Ishikawa (cell line): Measurements from ENCODE around the gene NTN5.

Experiments used
- CEBPB ChIP-seq: IDR thresholded peaks from 2 replicates; pipeline ENCODE4 v1.6.1; 2012
- CREB1 ChIP-seq: IDR thresholded peaks from 2 replicates; pipeline ENCODE4 v1.6.1; 2012; ENCODE audit warnings: low read depth
- EGR1 ChIP-seq: IDR thresholded peaks from 2 replicates; pipeline ENCODE4 v1.6.1; 2012
- EP300 ChIP-seq: IDR thresholded peaks from 2 replicates; pipeline ENCODE4 v1.6.1; 2012; ENCODE audit warnings: borderline replicate concordance
- RAD21 ChIP-seq: IDR thresholded peaks from 2 replicates; pipeline ENCODE4 v1.6.1; 2012; ENCODE audit warnings: low read depth
- TF ChIP-seq, protein P1 (sequence below): IDR thresholded peaks from 2 replicates; pipeline ENCODE4 v1.6.1; 2012

DNA sequence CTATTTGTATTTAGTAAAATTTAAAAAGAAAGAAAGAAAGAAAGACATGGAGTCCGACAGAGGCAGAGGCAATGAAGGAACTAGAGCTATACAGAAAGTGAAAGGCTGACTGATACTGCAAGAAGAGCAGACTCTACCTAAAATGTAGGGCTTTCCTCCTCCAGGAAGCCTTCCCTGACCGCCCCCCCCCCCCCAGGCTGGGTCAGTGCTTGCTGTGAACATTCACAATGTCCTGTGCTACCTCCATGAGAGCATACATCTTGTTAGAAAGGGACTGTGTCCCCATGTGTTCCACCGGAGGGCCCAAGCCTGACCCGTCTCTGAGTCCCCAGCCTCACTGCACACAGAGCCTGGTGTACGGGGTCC lies 21.2 kb downstream of the NTN5 start:
- TF ChIP-seq CREB1 (no peak), RAD21 (no peak), EP300 (no peak), EGR1 (no peak), CEBPB (no peak)
- TF ChIP-seq, protein P1, sequence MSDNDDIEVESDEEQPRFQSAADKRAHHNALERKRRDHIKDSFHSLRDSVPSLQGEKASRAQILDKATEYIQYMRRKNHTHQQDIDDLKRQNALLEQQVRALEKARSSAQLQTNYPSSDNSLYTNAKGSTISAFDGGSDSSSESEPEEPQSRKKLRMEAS: no peak
